GM13976 (cell line): ENCODE data around the gene NTMT1.
A peak's percentile ranks its signal among the peaks of the same experiment; 100 is the strongest.

Experiments
- DNase-seq: peaks from one replicate; pipeline ENCODE4 v3.0.0; 2012; ENCODE audit warnings: low spot score
- CTCF ChIP-seq: IDR thresholded peaks from 2 replicates; pipeline ENCODE4 v1.5.1; 2012; ENCODE audit warnings: borderline replicate concordance, mild to moderate bottlenecking; ENCODE audit not compliant: insufficient read depth; ENCODE audit errors: extremely low read depth, missing control alignments, control extremely low read depth
- in situ Hi-C: fragments of 300-500 bp; cut with MboI; formaldehyde crosslinking; loops from one replicate; pipeline ENCODE4 v1.12.0; 2022; ENCODE audit warnings: low sequenced_read_pairs, mixed read lengths, inconsistent platforms; ENCODE audit not compliant: unreplicated experiment

NTMT1 gene

GRCh38 chr9:129626079-129626624 lies at the start of gene NTMT1:
NTMT1 (plus strand) TSS chr9:129626163; CDS start chr9:129632704, 6,541 bp downstream.
- in situ Hi-C loops = no loop called here
- TF ChIP-seq CTCF = no peak
- DNase-seq = peak; percentile 96

GRCh38 chr9:129576546-129577543 lies 49.1 kb upstream of the NTMT1 start:
- DNase-seq = no peak
- in situ Hi-C loops = no loop called here
- no peak for TF ChIP-seq CTCF

DNA sequence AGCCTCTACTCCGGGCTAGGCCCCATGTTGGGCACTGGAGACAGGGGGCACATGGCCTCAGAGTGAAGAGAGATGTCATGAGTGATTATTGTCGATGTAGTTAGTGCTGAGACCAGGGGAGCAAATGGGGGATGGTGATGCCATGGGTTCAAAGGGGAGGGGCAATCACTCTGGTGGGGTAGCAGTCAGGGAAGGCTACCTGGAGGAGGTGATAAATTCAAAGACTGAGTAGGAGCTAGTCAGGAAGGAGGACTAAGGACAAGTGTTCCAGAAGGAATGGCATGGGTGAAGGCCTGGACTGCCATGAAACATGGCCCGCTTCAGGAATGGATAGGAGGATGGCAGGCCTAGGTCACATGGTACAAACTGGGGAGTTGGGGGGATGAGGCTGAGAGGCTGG lies 46.7 kb upstream of the NTMT1 start:
- DNase-seq = no peak
- in situ Hi-C loops = no loop called here
- no peak for TF ChIP-seq CTCF

DNA sequence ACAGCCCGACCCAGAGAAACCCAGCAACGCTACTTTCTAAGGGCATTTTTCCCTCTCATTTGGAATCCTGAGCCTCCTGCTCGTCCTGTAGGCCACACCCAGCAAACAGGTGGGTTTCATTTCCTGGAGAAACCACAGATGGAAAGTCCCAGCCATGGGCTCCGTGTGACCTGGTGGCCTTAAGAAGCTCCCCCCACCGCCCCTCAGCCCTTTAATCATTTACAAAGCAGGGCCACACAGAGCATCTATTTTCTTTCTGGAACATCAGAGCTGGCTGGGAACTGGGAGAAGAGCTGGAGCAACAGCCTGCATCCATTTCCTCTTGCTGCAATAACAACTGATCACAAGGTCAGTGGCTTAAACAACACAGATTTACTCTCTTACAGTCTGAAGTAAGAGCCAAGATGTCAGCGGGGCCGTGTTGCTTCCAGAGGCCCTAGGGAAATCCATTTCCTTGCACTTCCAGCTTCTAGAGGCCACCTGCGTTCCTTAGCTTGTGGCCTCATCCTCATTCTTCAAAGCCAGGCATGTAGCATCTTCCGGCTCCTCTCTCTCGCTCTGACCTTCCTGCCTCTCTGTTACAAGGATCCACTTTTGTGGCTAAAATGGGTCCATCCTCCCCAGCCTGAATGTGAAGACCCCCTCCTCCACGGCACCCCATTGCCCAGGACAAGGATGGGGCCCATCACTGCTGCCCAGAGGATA lies 45.6 kb upstream of the NTMT1 start:
- no peak for TF ChIP-seq CTCF
- in situ Hi-C loops = no loop called here
- DNase-seq = peak; percentile 72

DNA sequence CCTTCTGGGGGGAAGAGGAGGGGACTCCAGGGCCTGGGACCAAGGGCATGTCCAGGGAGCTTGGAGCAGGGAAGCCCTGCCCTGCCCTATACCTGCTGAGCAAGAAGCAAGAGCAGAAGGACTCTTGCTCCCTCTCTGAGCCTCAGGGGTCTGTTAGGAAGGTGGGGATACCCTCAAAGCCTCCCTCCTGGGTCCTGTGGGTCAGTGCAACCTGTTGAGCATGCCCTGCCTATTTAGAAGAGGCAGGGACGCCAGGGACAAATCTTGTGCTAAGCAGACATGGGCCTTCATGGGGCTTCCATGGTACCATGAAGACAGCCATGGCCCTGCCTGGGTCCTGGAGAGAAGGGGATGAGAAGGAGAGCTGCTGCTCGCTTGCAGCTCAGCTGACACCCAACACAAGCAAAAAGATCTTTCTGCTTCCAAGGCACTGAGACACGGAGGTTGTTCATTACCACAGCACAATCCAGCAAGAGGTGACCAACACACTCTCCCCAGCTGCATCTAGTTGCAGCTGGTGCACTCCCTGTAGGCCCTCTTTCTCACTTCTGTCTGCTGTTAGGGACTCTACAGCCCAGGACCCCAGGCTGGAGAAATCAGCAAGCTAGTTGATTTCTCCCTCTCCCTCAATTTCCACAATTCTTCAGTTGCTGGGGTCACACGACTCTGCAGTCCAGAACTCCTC lies 44.3 kb upstream of the NTMT1 start:
- DNase-seq = no peak
- in situ Hi-C loops = no loop called here
- TF ChIP-seq CTCF = no peak

- in situ Hi-C loops = no loop called here
- TF ChIP-seq CTCF = no peak
- DNase-seq = no peak
Measured at GRCh38 chr9:129582855-129583254, 43.1 kb upstream of the NTMT1 start.
